ENCODE measurements around the gene TRAF3.

DNA sequence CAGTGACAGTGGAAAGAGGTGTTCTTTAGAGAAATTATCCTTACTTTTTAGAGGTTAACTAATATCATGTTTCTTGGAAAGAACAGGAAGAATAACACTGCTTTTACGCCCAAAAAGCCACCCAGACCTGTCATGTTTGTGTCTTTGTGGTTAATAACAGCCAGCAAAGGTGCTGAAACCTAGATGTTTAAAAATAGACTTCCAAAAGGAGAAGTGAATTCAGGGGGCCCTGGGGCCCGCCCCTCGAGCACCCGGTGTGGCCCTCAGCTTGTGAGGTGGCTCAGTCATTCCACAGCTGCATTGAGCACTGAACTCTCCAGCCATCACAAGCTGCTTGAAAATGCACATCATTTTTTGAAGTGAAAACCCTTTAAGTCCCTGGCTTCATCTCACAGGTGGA is 124.4 kb downstream of the TRAF3 start:
- TF ChIP-seq, protein P1, sequence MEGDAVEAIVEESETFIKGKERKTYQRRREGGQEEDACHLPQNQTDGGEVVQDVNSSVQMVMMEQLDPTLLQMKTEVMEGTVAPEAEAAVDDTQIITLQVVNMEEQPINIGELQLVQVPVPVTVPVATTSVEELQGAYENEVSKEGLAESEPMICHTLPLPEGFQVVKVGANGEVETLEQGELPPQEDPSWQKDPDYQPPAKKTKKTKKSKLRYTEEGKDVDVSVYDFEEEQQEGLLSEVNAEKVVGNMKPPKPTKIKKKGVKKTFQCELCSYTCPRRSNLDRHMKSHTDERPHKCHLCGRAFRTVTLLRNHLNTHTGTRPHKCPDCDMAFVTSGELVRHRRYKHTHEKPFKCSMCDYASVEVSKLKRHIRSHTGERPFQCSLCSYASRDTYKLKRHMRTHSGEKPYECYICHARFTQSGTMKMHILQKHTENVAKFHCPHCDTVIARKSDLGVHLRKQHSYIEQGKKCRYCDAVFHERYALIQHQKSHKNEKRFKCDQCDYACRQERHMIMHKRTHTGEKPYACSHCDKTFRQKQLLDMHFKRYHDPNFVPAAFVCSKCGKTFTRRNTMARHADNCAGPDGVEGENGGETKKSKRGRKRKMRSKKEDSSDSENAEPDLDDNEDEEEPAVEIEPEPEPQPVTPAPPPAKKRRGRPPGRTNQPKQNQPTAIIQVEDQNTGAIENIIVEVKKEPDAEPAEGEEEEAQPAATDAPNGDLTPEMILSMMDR (IDR thresholded peaks at IDR 0.05; ENCODE audit: insufficient read depth, low read length) = no peak
- no peak for TF ChIP-seq GABPA (IDR thresholded peaks at IDR 0.05; ENCODE audit: low read depth)
- TF ChIP-seq, protein P2, sequence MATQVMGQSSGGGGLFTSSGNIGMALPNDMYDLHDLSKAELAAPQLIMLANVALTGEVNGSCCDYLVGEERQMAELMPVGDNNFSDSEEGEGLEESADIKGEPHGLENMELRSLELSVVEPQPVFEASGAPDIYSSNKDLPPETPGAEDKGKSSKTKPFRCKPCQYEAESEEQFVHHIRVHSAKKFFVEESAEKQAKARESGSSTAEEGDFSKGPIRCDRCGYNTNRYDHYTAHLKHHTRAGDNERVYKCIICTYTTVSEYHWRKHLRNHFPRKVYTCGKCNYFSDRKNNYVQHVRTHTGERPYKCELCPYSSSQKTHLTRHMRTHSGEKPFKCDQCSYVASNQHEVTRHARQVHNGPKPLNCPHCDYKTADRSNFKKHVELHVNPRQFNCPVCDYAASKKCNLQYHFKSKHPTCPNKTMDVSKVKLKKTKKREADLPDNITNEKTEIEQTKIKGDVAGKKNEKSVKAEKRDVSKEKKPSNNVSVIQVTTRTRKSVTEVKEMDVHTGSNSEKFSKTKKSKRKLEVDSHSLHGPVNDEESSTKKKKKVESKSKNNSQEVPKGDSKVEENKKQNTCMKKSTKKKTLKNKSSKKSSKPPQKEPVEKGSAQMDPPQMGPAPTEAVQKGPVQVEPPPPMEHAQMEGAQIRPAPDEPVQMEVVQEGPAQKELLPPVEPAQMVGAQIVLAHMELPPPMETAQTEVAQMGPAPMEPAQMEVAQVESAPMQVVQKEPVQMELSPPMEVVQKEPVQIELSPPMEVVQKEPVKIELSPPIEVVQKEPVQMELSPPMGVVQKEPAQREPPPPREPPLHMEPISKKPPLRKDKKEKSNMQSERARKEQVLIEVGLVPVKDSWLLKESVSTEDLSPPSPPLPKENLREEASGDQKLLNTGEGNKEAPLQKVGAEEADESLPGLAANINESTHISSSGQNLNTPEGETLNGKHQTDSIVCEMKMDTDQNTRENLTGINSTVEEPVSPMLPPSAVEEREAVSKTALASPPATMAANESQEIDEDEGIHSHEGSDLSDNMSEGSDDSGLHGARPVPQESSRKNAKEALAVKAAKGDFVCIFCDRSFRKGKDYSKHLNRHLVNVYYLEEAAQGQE (IDR thresholded peaks at IDR 0.05; ENCODE audit: insufficient replicate concordance, low read depth) = no peak
- no peak for TF ChIP-seq POLR2AphosphoS5 (IDR thresholded peaks at IDR 0.05; ENCODE audit: low read depth)
- peak; percentile 74; the same call in 1 of the 2 replicates for TF ChIP-seq SPI1 (IDR thresholded peaks at IDR 0.05; ENCODE audit: borderline replicate concordance, low read depth)

All from HL-60 (cell line).